Ecto neural progenitor cell (in vitro differentiated cells): Measurements from ENCODE around the gene TECTA.

Experiments
- DNase-seq: peaks from one replicate; pipeline ENCODE4 v3.0.0-alpha.2; 2018; ENCODE audit warnings: low spot score

Gene TECTA

DNA sequence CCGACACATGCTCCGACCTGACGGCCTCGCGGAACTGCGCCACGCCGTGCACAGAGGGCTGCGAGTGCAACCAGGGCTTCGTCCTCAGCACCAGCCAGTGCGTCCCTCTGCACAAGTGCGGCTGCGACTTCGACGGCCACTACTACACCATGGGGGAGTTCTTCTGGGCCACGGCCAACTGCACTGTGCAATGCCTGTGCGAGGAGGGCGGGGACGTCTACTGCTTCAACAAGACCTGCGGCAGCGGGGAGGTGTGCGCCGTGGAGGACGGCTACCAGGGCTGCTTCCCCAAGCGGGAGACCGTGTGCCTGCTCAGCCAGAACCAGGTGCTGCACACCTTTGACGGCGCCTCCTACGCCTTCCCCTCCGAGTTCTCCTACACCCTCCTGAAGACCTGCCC, 26.8 kb downstream of the TECTA start:
- DNase-seq, result no peak

DNA sequence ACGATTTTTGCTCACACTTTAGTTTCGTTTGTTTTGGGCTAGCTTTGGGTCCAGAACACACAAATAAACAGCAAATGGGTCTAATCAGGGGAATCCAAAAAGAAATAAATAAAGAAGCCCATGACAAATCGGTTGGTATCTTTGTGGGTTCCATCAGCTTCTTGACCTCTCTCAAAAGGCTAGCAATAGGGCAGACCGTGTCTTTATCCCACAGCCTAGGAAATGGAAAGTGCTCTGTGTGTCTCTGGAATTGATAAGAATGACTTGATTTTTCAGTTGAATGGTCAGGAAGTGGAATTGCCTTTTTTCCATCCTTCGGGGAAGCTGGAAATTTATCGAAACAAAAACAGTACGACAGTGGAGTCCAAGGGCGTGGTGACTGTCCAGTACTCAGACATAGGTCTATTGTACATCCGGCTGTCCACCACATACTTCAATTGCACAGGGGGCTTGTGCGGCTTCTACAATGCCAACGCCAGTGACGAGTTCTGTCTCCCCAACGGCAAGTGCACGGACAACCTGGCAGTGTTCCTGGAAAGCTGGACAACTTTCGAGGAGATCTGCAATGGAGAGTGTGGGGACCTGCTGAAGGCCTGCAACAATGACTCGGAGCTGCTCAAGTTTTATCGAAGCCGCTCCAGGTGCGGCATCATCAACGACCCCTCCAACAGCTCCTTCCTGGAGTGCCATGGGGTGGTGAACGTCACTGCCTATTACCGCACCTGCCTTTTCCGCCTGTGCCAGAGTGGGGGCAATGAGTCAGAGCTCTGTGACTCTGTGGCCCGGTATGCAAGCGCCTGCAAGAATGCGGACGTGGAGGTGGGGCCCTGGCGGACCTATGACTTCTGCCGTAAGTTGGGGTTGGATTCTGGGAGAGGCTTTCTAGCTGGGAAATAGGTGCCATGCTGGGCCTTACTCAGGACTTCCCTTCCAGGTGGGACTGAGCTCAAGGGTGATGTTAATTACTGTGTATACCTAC, 28.6 kb downstream of the TECTA start:
- DNase-seq, result no peak

DNA sequence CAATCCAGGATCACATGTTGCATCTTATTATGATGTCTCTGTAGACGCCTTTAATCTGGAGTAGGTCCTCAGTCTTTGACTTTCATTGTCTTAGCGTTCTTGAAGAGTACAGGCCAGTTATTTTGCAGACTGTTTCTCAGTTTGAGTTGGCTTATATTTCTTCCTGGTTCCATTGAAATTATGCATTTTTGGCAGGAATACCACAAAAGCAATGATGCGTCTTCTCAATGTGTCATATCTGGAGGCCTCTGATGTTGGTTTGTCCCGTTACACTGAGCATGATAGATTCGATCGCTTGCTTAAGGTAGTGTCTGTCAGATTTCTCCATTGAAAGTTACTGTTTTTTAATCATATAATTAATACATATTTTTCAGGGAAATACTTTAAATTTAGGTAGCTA, 30.6 kb downstream of the TECTA start:
- DNase-seq, result no peak

DNA sequence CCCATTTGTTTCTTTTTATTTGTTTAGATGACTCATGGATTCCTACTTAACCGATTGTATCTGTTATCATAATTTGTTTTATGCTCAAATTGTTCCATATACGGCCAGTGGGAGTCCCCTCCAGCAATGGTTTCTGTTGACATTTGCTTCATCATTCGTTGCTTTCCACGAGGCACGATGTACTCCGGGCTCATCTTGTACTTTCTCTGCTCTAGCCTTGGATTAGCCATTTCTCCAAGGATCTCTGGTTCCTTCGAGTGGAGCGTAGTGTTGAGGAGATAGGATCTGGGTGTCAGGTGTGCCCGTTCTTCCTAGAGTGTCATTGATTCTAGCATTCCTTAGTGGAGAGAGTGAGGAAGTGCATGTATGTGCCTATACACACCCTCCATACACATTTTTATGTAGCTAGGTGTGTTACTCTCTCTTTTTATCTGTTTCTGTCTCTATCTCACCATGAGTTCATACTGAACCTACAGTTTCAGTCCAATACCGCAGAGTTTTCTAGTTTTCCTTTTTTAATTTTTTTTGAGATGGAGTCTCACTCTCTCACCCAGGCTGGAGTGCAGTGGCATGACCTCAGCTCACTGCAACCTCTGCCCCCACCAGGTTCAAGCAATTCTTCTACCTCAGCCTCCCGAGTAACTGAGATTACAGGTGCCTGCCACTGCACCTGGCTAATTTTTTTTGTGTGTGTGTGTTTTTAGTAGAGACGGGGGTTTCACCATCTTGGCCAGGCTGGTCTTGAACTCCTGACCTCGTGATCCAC, 31.4 kb downstream of the TECTA start:
- DNase-seq, result no peak

GRCh38 chr11:121134741-121135312, 33.8 kb downstream of the TECTA start:
- no peak for DNase-seq

GRCh38 chr11:121137005-121137404, 36.0 kb downstream of the TECTA start:
- DNase-seq, result no peak

- DNase-seq, result no peak
Measured at GRCh38 chr11:121138259-121138658, 37.2 kb downstream of the TECTA start.

GRCh38 chr11:121140369-121140768, 39.3 kb downstream of the TECTA start:
- DNase-seq, result no peak

- no peak for DNase-seq
Measured at GRCh38 chr11:121141066-121141465, 40.0 kb downstream of the TECTA start.

- DNase-seq, result no peak
Measured at GRCh38 chr11:121143921-121144320, 42.9 kb downstream of the TECTA start.

DNA sequence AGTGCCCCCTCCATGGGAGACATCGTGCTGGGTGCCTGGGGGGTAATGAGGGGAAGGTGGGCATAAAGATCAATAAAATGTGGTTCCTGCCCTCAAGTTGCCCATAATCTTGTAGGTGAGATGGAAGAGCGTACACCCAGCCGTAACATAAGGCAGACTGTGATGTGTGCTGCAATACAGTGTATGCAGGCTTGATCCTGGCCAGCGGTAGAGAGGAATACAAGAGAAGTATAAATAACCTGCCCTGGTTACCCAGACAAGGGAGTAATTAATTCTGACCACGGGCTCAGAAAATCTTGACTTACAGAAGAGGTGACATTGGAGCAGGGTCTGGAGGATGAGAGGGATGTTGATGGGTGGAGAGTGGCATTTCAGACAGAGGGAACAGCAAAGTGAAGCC, 43.7 kb downstream of the TECTA start:
- DNase-seq, result no peak

- no peak for DNase-seq
Measured at GRCh38 chr11:121145826-121146225, 44.8 kb downstream of the TECTA start.

DNA sequence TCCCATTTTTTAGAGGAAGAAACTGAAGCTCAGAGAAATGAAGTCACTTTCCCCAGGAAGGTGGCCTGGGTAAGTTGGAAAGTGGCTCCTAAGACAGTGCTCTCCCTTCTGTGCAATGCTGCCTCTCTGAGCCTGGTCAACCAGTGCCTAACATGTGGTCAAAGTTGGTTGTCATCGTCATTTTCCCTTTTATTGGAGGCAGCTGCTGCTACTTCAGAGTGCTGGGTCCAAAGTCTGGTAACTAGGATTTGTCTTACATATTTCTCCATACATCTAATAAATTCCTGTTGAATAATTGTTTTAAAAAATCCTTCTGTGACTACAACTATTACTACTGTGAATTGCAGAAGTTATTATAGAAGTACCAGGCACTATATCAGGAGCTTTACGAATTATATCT, 48.1 kb downstream of the TECTA start:
- no peak for DNase-seq

DNA sequence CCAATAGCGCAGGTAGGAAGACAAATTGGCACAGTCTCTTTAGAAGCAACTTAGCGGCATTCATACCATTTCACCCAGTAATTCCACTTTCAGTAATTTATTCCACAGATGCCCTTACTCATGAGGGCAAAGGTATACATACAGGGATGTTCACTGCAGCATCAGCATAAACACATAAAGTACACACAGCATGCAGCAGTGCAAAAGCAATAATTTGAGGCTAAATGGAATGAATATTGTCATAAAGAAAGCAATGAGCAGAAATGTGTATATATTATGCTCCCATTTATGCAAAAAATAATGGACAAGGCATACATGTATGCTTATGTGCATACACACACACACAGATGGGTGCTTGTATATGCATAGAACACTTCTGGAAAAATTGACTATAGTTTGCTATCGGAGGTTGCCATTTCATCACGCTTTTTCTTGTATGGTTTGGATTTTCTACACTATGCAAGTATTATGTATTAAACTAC, 50.2 kb downstream of the TECTA start:
- no peak for DNase-seq

DNA sequence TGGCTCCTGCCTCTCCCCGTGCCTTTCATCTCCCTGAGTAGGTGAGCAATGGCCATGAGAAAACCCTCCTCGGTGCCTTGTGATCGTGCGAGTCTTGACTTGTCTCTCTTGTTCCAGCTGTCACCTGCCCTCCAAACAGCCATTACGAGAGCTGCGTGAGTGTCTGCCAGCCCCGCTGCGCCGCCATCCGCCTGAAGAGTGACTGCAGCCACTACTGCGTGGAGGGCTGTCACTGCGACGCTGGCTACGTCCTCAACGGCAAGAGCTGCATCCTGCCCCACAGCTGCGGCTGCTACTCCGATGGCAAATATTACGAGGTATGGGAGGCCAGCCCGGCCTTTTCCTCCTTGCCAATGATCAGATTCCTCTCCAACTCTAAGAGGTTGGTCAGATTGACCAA, 51.7 kb downstream of the TECTA start:
- DNase-seq, result no peak

DNA sequence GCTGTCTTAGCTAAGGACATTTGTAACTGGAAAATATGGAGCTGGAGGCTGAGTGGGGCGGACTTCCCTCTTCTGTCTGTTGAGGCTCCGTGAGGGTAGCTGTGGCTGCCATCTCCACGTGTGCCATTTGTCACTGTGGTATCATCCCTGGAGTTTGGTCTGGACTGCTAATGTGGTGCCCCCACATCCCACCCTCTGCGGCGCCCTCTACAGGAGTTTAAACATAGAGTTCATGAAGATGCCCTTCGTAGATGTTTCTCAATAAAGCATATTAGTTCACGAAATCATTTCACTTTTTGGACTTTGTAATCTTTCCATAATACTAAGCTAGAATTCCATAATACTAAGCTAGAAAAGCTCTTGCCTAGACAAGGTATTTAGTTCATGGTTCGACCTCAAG, 52.4 kb downstream of the TECTA start:
- DNase-seq, result no peak

- no peak for DNase-seq
Measured at GRCh38 chr11:121154486-121155314, 53.7 kb downstream of the TECTA start.

- DNase-seq, result no peak
Measured at GRCh38 chr11:121157756-121158155, 56.7 kb downstream of the TECTA start.

- DNase-seq, result no peak
Measured at GRCh38 chr11:121159741-121160140, 58.7 kb downstream of the TECTA start.

GRCh38 chr11:121161349-121161917, 60.4 kb downstream of the TECTA start:
- no peak for DNase-seq

DNA sequence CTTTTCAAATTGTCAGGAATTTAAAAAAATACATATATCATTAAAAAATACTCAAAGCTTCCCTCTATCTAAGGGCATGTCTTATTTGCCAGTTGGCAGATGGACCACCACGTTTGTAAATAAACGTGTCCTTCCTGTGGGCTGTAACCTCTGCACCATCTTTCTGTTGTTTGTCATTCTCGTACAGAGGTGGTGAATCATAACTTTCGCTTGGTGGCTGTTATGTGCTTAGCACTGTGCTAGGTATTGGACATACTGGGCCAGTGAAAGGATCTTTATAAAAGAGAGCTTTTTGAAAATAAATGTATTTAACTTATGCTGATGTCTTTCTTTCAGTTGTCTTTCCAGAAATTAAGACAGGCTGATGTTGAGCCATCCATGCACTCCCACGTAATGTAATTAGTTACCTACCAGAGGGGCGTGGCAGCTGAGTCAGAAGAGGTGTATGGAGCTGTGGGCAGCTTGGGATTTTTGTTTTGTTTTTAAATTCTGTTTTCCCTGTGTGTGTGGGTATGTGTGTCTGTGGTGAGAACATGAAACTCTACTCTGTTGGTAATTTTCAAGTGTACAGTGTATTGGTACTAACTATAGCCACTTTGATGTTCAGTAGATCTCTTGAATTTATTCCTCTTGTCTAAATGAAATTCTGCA, 62.7 kb downstream of the TECTA start:
- DNase-seq, result no peak
